ENCODE data around the gene HCFC1R1.

HCFC1R1 gene

GRCh38 chr16:3066440-3066748 lies 42.7 kb upstream of the HCFC1R1 start:
- in situ Hi-C loops (cut with HindIII; ENCODE audit: low sequenced_read_pairs): no loop called here
- TF ChIP-seq, protein P1, sequence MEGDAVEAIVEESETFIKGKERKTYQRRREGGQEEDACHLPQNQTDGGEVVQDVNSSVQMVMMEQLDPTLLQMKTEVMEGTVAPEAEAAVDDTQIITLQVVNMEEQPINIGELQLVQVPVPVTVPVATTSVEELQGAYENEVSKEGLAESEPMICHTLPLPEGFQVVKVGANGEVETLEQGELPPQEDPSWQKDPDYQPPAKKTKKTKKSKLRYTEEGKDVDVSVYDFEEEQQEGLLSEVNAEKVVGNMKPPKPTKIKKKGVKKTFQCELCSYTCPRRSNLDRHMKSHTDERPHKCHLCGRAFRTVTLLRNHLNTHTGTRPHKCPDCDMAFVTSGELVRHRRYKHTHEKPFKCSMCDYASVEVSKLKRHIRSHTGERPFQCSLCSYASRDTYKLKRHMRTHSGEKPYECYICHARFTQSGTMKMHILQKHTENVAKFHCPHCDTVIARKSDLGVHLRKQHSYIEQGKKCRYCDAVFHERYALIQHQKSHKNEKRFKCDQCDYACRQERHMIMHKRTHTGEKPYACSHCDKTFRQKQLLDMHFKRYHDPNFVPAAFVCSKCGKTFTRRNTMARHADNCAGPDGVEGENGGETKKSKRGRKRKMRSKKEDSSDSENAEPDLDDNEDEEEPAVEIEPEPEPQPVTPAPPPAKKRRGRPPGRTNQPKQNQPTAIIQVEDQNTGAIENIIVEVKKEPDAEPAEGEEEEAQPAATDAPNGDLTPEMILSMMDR (IDR thresholded peaks at IDR 0.05; ENCODE audit: low read depth, low read length): no peak
- no peak for DNase-seq (ENCODE audit: low read depth, low spot score)
- no peak overlapping the region for H3K4me3 ChIP-seq (ENCODE audit: low read depth, low read length)

DNA sequence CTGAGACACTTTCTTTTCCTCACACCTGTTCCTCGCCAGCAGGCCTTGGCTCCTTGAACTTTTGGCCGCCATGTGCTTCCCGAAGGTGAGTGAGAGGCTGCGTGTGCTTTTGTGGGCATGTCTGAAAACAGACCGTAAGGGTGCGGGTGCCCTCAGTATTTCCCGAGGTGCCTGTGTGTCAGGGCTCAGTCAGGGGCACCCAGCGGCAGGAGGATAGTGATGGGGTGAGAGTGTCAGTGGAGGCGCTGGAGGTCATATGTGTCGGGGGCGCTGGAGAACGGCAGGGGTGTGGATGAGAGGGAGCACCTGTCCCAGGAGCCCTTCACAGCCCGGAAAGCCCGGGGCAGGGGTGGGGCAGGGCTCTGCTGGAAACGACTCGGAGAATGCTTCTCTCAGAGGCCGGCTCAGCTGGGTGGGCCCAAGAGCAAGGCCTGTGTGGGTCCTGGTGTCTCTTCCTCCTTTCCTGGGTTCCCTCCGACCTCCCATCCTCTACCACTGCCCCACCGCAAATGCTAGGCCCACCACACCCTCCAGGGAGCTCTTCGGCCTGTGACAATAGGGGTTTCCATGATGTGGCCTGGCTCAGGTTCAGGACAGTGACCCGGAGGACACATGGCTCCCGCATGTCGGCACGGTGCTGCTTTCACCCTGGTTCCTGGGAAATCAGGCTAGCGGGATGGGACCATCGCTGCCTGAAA lies 42.1 kb upstream of the HCFC1R1 start:
- TF ChIP-seq, protein P1 (IDR thresholded peaks at IDR 0.05; ENCODE audit: low read depth, low read length): no peak
- H3K4me3 ChIP-seq (ENCODE audit: low read depth, low read length): no peak overlapping the region
- in situ Hi-C loops (cut with HindIII; ENCODE audit: low sequenced_read_pairs): no loop called here
- DNase-seq (ENCODE audit: low read depth, low spot score): no peak

DNA sequence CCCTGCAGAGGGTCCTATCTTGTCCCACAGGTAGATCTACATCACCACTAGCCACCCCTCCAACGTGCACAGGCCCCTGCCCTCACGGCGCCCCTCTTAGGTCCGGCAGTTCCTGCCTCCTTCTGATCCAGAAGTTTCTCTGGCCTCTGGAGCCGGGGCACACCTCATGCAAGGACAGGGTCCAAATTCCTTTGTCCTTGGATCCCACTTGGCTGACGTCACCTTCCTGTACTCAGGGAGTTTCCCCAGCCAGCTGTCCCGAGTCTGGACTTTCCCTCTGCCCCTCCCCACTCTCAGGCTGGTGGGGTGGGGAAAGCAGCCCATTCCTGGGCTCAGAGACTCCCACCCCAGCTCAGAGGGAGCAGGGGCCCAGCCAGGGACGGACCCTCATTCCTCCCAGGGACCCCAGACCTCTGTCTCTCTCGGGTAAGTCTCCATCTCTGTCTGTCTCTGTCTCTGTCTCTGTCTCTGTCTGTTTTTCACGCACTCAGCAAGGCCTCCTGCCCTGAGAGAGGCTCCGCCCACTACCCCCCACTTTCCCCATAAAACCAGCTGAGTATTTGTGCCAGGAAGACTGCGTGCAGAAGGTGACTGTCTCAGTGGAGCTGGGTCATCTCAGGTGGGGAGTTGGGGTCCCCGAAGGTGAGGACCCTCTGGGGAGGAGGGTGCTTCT lies 41.5 kb upstream of the HCFC1R1 start, which contains the start of gene IL32:
Gene IL32 (plus strand): TSS at position 572 of the 673 bp plus-strand sequence. CDS start 172 bp downstream, outside the sequence.
- no peak within 1 kb of the TSS for H3K4me3 ChIP-seq (ENCODE audit: low read depth, low read length)
- in situ Hi-C loops (cut with HindIII; ENCODE audit: low sequenced_read_pairs): no loop called here
- TF ChIP-seq, protein P1 (IDR thresholded peaks at IDR 0.05; ENCODE audit: low read depth, low read length): no peak
- DNase-seq (ENCODE audit: low read depth, low spot score): peak; percentile 61

DNA sequence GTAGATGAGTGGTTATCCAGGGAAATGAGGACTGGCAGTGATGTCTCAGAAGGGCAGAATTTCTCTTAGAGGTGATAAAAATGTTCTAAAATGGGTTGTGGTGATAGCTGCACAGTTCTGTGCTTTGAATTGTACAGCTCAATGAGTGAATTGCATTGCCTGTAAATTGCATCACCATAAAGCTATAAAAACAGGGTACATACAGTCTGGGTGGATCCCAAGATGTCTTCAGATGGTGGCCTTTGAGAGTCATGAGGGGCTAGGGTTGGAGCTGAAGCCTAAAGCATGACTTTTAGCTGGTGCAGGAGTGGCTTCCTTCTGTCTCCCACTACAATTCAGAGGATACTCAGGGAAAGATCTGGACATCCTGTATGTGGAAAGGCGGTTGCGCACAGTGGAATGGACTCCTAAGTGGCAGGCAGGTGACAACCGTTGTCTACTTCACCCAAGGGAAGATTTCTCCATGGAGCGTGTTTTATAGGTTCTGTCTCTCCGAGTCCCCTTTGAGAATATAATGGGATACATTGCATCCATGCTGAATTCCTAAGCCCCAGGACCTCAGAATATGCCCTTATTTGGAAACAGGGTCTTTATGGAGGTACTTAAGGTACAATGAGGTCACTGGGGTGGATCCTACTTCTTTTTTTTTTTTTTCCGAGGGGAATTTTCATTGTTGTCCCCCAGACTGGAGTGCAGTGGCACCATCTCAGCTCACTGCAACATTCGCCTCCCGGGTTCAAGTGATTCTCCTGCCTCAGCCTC lies 40.1 kb upstream of the HCFC1R1 start:
- TF ChIP-seq, protein P1 (IDR thresholded peaks at IDR 0.05; ENCODE audit: low read depth, low read length): no peak
- H3K4me3 ChIP-seq (ENCODE audit: low read depth, low read length): no peak overlapping the region
- in situ Hi-C loops (cut with HindIII; ENCODE audit: low sequenced_read_pairs): no loop called here
- DNase-seq (ENCODE audit: low read depth, low spot score): no peak

DNA sequence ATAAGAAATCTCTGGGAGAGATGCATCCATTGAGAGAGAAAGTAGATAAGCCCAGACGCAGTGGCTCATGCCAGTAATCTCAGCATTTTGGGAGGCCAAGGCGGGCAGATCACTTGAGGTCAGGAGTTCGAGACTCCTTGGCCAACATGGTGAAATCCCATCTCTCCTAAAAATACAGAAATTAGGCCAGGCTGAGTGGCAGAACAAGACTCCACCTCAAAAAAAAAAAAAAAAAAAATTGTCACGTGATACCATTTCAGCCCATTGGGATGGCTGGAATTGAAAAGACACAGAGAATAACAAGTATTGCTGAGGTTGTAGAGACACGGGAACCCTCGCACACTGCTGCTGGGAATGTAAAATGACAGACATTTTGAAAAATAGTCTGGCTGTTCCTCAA lies 38.8 kb upstream of the HCFC1R1 start:
- in situ Hi-C loops (cut with HindIII; ENCODE audit: low sequenced_read_pairs): no loop called here
- TF ChIP-seq, protein P1 (IDR thresholded peaks at IDR 0.05; ENCODE audit: low read depth, low read length): no peak
- DNase-seq (ENCODE audit: low read depth, low spot score): no peak
- H3K4me3 ChIP-seq (ENCODE audit: low read depth, low read length): no peak overlapping the region

DNA sequence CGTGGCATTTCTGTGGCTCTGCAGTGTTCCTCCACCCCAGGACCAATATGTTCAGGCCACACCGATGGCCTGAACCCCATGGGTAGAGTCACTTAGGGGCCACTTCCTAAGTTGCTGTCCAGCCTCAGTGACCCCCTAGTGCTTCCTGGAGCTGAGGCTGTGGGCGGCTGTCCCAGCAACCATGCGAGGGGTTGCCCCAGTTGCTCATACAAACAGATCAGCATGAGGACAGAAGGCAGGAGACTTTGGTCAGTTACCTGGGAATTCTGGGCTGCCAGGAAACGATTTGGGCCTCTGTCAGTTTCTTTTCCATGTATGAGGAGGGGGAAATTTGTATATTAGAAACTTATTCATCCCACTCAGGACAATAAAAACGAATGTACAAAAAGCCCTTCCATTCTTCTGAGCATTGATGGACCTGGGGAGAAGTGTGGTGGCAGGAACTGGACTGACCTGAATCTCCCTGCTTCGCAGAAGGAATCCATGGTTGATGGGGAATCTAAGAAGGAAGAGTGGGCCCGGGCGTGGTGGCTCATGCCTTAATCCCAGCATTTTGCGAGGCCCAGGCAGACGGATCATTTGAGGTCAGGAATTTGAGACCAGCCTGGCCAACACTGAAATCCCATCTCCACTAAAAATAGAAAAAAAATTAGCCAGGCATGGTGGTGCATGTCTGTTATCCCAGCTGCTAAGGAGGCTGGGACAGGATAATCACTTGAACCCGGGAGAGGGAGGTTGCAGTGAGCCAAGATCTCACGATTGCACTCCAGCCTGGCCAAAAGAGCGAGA lies 36.8 kb upstream of the HCFC1R1 start:
- TF ChIP-seq, protein P1 (IDR thresholded peaks at IDR 0.05; ENCODE audit: low read depth, low read length): no peak
- no peak overlapping the region for H3K4me3 ChIP-seq (ENCODE audit: low read depth, low read length)
- in situ Hi-C loops (cut with HindIII; ENCODE audit: low sequenced_read_pairs): no loop called here
- no peak for DNase-seq (ENCODE audit: low read depth, low spot score)
